Stimulated activated CD4-positive, alpha-beta T cell treated with anti-CD3 and anti-CD28 coated beads, Interleukin-2, amount 100 ng/mL, for 4 hours (primary cell): ENCODE data around the gene SLC31A2.

Experiments used
- DNase-seq: peaks from one replicate; pipeline ENCODE4 v3.0.0-alpha.2; 2020; ENCODE audit warnings: low read depth

SLC31A2 gene

DNA sequence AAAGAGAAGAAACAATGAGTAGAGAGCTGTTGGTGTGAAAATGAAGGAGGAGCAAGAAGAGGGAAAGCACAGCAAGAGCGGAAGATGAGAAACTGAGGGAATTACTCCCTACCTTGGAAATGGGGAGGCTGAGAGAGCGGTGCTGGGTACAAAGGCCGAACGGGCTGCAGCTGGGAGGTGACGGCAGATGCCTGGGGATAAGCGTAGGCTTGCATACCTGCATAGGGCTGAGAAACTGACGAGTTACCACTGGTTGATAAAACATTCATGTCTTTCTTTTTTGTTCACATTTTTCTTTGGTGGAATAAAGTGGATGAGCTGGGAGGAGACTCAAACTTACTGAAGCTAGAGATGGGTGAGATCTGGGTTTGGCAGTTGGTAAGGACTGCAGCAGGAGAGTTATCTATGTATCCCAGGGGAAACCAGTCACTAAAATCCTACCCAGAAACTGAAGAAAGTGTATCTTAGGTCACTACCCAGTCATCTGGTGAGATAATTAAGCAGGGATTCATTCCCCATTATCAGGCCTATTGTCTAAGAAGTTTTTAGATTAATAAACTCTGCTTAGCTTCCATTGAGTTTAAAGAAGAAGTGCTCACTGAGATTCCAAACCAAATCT is 35.4 kb downstream of the SLC31A2 start:
- no peak for DNase-seq

DNA sequence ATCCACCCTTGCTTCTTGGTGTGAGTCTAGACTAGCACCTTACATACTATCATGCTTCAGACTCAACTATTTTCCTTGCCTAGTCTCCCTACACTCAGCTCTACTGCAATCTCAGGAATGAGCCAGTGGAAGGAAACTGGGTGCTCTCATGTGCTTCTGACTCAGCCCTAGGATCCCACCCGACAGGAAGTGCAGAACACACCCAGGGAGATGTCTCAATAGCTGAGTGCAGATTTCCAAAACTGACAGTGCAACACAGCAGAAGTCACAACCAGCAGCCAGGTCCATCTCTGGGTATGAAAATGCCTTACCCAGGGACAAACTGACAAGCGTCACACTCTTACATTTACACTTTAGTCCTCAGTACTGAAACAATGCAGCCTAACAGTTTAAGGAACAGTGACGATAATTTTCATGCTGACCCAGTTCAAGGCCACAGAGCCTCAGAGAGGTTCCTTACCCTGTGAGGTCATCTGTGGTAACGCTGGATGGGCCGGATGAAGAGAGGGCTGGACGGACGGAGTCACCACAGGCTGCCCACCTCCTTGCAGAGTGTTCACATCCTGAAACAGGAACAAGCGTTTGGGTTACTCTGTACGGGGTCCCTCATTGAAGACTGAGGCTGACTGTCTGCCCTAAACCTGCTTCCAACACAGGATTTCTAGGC is 37.3 kb downstream of the SLC31A2 start:
- DNase-seq = no peak

DNA sequence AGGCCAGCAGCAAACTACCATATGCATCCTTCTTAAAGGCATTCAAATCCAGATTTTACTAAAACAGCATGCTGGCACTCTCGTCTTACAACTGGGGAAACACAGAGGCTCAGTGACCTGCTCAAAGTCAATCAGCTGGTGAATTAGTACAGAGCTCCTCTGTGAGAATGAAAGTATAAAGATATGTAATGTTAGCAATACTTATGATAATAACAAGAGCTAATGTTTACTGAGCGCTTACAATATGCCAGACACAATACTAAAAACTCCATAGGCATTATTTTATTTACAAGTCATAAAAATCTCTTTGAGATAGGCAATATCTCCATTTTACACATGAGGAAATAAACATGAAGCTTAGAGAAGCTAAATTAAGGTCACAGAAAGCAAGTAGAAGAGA is 41.6 kb downstream of the SLC31A2 start:
- DNase-seq = no peak

DNA sequence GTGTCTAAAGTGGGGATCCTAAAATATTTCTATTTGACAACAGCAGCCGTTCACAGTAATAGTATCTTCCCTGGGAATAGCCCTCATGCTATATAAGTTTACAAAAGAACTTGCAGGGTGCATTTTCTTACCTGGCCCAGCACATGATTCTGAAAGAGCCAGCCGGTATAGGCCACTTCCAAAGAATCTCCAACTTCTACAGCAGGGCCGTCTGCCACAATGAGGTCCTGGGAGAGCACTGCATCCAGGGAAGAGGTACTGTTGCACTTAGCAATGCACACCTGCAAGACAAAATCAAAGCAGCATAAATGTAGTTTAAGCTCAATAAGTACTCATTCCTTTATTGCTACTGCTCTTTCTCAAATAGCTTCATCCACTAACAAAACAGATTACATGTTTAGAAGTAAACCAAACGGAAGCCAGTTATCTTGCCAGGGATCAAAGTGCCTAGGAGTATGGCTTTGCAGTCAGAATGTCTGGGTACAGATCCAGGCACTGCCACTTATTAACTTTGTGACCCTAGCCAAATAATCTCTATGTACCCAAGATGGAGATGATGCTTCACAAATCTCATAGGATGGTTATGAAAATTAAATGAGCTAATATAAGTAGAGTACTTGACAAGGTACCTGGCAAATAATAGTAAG is 49.0 kb downstream of the SLC31A2 start:
- no peak for DNase-seq

DNA sequence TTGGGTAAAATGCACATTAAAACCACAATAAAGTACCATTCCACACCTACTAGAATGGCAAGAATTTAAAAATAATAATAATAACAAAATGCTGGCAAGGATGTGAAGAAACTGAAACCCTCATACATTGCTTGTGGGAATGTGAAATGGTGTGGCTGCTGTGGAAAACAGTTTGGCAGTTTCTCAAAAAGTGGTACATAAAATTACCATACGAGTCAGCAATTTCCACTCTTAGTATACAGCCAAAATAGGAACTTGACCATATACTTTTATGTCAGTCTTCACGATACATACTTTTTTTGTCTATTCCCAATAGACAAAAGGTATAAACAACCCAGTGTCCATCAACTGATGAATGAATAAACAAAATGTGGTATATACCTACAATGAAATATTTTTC is 54.6 kb downstream of the SLC31A2 start:
- DNase-seq = no peak

DNA sequence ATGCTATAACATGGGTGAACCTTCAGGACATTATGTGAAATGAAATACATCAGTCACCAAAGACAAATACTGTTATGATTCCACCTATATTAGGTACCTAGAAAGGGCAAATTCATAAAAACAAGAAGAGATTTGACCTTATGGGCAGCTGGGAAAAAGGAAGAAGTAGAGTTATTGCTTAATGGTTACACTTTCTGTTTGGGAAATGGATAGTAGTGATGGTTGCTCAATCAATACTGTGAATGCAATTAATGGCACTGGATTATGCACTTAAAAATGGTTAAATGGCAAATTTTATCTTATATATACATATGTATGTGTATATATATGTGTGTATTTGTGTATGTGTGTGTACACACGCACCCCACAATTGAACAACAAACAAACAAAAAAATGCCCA is 55.1 kb downstream of the SLC31A2 start:
- no peak for DNase-seq

DNA sequence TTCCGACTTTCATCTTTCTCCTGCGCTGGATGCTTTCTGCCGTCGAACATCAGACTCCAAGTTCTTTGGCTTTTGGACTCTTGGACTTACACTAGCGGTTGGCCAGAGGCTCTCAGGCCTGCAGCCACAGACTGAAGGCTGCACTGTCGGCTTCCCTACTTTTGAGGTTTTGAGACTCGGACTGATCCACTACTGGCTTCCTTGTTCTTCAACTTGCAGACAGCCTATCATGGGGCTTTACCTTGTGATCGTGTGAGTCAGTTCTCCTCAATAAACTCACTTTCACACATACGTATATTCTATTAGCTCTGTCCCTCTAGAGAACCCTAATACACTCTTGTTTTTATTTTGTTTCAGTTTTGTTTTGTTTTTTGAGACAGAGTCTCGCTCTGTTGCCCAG is 60.0 kb downstream of the SLC31A2 start:
- no peak for DNase-seq
